ENCODE data around the gene SPTB.

SPTB gene

DNA sequence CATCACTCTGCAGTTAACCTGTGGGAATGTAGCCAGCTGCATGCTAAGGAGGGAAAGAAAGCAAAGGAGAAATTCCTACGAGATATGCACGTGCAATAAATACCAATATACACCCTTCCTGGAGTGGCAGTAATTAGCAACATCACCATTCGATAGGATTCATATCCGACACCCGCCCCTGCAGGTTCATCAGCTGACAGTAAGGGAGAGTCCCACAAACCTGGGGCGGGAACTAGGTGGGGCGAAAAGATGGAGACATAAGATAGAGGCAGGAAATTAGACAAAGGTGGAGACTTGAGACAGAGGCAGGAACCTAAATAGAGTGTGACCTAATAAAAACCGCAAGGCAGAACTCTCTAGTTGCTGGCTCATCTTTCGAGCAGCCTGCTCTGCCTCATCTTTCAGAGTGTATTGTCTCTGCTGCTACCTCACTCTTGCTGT lies 123.9 kb downstream of the SPTB start:
- DNase-seq (ENCODE audit: extremely low read depth in 1 of 2, low read depth in 1 of 2): peak in 1 of 2 donors; percentile 26

DNA sequence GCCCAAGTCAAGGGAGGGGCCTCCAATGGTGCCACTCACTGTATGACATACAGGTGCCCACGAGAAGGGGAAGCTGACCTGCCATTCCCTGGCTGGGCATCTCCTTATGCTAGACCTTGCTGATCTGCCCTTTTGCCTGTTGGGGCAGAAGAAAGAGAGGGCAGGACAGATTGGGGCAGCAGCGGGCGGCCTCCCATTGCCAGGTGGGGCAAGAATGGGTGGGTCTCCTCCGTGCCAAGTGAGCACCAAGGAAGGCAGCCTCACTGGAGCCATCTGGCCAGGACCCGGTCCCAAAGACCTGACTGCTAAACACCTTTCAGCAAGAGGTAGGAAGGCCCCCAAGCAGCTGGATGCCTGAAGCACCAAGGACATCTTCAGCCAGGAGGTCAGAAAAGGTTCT lies 125.0 kb downstream of the SPTB start:
- no peak for DNase-seq (ENCODE audit: extremely low read depth in 1 of 2, low read depth in 1 of 2)

DNA sequence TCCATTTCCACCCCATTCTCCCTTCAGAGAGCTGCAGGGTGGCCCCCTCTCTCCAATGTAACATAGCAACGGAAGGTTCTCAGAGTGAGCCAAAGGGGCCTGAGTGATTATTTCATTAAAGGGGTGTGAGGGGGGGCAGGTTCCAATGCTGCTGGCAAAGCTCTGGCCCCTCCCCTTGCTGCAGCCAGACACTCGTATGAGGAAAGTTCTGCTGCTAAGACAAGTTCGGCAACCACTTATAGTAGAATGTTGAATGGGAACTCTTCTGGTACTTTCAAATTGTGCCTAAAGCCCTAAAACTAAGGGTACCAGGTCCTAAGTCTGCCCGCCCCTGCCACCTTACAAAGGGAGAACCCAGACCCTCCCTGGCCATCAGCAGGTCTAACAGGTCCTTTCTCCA lies 125.7 kb downstream of the SPTB start:
- no peak for DNase-seq (ENCODE audit: extremely low read depth in 1 of 2, low read depth in 1 of 2)

DNA sequence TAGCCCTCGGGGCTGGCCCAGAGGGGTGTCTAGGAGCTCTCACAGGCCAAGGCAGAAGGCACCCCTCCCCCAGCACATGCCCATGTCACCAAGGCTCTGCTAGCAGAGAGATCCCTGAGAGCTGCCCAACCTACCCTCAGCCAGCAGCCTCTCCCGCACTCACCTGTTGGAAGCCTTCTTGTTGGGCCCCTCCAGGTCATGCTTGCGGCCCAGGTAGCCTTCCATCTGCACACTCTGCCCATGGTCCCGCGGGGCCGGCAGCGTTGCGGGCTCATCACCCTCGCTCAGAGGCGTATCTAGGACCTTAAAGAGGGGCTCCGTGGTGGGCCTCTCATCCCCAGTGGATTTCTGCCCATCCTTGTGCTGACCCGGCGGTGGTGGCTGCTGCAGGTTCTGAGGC lies 126.3 kb downstream of the SPTB start:
- no peak for DNase-seq (ENCODE audit: extremely low read depth in 1 of 2, low read depth in 1 of 2)

DNA sequence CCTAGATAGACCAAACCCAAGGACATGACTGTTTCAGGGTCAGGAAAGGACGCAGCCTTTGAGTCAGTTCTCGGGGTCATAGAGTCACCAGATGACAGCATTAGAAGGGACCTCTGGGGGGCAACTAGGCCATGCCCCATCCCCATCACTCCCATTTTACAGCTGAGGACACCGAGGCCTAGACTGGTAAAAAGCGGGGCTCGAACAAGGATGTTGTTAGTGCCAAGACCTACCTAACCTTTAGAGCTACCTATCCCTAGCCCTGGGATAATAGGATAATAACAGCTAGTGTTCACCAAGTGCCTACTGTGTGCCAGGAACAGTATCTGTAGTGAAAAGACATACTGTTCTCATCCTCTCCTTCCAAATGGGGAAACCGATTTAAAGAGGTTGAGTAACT lies 126.8 kb downstream of the SPTB start:
- no peak for DNase-seq (ENCODE audit: extremely low read depth in 1 of 2, low read depth in 1 of 2)

DNA sequence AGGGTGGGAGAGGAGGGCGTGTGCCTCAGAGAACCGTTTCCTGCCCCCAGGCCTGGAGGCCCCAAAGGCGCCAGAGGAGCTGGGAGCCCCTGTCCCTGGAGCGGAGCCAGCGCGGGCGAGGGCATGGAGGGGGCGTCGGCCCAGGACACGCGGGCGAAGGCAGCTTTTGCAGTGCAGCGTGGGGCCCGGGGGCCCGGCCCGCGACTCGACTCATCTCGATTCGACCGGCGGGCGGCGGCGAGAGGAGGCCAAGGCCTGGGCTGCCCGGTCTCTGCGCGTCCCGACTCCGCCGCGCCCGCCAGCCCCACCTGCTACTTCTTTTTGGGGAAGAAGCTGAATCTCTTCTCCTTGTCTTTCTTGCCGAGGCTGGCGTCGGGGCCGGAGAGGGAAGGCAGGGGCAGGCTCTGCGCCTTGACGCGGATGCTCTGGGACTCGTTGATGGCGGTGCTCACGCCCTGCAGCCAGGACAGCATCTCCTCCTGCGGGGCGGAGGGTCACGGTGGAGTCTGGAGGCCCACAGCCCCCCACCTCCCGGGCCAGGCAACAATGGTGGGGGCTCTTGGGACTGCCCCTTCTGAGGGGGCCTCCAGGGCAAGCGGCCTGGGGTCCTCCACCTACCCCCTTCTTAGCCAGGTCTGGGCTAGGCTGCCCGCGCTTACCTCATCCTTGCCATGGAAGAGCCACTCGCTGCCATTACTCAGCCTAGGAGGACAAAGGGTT lies 130.6 kb downstream of the SPTB start:
- DNase-seq (ENCODE audit: extremely low read depth in 1 of 2, low read depth in 1 of 2): no peak

DNA sequence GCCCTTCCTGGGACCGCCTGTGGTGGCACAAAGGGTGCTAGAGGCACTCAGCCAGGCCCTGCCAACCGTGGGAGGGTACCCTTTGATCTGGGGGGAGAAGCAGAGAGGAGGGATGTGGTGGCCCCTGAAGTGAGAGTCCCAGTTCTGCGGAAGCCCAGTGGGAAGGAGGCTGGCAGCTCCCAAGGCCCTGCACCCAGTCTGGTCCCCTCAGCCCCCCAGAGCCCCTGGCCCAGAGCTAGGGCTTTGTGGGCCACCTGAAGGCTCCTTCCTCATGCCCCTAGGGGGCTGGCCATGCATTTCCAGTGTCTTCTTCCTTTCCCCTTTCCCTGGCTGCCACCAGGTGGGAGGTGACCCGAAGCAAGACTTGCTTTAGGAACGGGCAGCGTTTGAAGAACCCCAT lies 131.2 kb downstream of the SPTB start:
- DNase-seq (ENCODE audit: extremely low read depth in 1 of 2, low read depth in 1 of 2): no peak

DNA sequence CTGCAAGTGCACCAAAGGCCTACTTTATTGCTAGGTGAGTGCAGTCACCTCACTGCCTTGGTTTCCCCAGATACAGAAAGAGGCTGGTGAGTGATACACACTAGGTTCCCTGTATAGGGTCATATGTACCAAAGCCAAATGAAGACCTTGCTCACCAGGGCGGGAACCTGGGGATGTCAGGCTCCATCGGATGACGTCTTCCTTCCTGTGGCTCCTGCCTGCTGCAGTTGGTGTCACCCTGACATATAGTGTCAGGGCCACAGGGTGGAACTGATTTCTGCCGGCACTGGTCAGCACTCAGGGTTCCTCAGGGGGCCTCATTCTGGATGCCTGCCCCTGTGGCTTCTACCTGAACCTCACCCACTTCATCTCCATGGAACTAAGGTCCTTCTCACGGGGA lies 132.4 kb downstream of the SPTB start:
- no peak for DNase-seq (ENCODE audit: extremely low read depth in 1 of 2, low read depth in 1 of 2)

DNA sequence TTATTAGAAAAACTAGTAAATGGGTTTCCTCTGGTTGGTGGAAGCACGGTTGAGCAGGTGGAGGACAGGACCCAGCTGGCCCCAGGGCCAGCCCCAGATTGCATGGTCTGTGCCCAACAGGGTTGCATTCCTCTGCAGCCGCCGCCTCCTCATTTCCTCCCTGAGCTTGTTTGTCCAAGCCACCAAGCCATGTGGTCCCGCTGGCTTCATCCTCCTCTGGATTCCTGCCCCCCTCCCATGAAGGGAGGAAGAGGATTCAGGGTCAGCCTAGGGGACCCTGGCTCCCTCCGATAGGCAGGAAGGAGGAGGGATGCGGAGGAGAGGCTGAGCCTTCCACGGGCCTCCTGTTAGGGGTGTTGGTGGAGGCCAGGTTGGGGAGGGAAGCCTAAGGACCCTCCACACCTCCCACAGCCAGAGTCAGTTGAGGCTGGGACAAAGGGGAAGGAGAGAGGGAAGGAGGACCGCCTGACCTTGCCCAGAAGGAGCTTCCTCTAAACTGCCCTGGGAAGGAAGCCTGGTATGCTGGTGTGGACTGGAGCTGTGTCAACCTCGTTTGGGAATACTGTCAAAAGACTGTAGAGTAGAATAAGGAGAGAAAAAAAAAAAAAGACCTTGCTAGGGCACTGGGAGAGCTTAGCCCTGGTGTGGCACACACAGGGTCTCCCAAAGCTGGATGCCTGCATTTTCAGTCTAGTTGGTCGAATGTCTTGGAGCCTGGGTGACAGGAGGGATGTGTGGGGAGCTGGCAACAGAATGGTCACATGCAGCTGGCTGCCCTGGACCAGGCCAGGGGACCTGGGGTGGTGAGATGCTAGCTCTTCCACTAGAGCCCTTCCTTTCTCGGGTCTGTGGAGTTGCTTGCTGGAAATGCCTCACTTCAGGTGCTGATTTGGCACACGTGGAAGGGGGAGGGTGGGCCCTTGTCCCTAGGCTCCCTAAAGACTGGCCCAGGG lies 133.1 kb downstream of the SPTB start:
- DNase-seq (ENCODE audit: extremely low read depth in 1 of 2, low read depth in 1 of 2): no peak

DNA sequence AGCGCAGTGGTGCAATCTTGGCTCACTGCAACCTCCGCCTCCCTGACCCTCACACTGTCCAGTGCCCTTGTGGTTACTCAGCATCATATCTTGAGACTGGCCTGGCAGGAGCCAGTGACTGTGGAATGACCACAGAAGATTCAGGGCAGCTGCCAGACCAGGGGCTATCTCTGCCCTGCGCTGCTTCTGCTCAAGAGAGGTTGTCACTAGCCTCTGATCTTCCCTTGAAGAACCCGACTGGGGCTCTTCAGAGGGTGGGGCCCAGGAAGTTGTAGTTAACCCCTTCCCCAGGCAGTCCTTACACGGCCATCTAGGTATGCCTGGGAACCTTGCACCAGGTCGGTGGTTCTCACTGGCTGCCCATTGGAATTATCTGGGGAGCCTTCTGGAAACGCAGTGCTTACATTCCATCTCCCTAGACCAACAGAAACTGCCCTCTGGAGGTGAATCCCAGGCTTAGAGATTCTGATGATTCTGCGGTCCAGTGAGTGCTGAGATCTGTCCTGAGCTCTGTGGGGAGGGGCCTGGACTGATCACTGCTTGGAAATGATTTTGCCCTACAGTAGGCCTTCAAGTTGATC lies 134.1 kb downstream of the SPTB start:
- DNase-seq (ENCODE audit: extremely low read depth in 1 of 2, low read depth in 1 of 2): no peak

DNA sequence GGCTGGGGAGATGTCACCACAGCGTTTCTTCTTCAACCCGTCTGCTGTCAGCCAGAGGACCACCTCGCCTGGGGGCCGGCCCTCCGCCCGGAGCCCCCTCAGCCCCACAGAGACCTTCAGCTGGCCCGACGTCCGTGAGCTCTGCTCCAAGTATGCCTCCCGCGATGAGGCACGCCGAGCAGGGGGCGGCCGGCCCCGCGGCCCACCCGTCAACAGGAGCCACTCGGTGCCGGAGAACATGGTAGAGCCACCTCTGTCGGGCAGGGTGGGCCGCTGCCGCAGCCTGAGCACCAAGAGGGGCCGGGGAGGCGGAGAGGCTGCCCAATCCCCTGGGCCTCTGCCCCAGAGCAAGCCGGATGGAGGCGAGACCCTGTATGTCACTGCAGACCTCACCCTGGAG lies 136.6 kb downstream of the SPTB start:
- no peak for DNase-seq (ENCODE audit: extremely low read depth in 1 of 2, low read depth in 1 of 2)

DNA sequence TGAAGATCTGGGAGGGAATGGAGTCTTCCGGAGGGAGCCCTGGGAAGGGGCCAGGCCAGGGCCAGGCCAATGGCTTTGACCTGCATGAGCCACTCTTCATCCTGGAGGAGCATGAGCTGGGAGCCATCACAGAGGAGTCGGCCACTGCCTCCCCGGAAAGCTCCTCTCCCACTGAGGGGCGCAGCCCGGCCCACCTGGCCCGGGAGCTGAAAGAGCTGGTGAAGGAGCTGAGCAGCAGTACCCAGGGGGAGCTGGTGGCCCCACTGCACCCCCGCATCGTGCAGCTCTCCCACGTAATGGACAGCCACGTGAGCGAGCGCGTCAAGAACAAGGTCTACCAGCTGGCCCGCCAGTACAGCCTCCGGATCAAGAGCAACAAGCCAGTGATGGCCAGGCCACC lies 137.7 kb downstream of the SPTB start:
- DNase-seq (ENCODE audit: extremely low read depth in 1 of 2, low read depth in 1 of 2): no peak

DNA sequence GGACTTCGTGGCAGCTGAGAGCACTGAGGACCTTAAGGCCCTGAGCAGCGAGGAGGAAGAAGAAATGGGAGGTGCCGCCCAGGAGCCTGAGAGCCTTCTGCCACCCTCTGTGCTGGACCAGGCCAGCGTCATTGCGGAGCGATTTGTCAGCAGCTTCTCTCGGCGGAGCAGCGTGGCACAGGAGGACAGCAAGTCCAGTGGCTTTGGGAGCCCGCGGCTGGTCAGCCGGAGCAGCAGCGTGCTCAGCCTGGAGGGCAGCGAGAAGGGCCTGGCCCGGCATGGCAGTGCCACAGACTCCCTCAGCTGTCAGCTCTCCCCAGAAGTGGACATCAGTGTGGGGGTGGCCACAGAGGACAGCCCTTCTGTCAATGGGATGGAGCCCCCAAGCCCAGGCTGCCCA lies 138.5 kb downstream of the SPTB start:
- no peak for DNase-seq (ENCODE audit: extremely low read depth in 1 of 2, low read depth in 1 of 2)

DNA sequence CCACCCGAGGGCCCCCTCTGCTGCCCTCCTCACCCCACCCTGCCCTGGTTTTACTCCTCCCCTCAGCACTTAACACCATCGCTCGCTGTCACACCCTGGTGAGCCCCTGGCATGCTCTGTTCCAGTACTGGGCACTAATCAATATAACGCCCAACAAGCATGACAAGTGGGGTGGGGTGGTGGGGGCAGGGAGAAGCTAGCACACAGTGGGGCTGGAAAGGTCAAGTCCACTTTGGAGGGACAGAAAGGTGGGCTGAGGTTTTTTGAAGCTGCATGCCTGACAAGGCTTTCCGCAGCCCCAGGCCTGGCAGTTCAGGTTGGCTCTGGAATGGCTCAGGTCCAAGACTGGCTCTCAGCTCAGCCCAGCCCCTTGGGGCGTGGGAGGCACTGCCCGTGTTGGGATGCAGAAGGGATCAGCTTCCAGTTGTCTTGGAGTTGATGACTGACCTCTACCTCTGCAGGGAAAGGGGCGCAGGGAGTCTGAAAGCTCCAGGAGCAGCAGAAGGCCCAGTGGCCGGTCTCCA lies 141.4 kb downstream of the SPTB start:
- no peak for DNase-seq (ENCODE audit: extremely low read depth in 1 of 2, low read depth in 1 of 2)

DNA sequence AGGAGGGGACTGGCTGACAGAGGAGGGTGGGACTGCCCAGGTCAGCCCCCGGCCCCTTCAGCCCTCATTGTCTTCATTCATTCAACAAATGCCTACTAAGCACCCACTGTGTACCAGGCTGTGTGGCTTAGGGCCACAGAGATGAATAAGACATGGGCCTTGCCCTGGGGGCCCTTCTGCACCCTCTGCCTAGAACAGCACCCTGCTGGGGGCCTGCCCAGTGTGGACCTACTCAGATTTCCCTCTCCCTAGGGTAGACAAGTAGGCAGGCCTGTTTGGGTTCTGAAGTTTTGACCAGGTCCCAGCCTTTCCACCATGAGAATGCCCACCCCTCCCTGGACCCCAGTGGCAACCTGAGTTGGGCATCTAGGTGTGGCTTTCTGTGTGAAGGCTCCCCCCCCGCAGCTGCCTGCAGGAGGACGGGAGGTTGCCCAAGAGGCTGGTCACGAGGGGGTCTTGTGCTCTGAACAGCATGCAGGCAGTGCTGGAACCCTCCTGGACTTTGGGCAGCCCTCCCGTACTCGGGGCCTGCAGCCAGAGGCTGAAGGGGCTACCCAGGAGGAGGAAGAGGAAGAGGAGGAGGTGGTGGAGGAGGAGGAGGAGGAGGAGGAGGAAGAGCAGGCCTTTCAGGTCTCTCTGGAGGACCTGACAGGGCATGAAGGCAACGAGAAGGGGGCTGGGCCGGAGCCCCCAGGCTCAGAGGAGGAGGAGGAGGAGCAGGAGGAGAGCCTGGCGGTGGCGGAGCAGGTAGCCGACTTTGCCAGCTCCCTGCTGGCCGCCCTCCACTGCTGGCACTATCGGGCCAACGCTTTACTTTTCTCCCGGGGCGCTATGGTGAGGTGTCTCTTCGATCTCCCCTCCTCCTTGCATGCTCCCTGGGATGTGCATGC lies 142.1 kb downstream of the SPTB start:
- DNase-seq (ENCODE audit: extremely low read depth in 1 of 2, low read depth in 1 of 2): no peak

DNA sequence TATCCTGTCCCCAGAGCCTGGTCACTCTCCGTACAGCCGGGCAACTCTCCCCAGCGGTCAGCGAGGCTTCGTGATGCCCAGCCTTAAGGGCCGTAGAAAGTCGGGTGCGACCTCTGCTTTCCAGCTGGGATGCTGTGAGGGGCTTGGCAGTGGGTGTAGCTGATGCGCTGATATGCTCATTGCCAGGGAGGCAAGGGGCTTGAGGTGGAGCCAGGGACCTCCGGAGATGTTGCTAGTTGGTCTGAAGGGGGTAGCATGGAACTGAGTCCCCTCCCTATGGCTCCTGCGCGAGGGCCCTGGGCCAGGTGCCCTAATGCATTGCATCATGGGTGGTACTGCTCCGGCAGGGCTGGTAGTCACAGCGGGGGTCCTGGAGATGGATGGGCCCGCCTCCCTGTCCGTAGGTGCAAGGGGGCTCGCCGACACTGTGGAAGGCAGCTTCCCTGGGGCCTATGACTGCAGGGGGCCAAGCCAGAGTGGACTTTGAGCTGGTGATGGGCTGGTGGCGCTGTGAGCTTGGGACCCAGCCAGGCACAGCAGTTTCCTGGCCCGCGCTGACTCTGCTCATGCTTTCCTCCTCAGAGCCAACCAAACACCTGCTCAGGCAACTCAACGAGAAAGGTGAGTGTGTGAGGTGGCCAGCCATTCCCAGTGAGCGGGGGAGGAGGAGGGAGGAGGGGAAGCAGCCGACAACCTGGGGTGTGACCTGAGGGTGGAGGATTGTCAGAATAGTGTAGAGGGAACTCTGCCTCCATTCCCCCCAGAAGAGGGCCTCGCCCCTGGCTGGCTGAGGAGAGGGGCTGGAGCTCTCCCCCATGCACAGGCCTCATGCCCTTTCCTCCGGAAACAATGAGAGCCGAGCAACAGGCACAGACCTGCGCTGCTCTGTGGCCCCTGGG lies 143.2 kb downstream of the SPTB start:
- no peak for DNase-seq (ENCODE audit: extremely low read depth in 1 of 2, low read depth in 1 of 2)

DNA sequence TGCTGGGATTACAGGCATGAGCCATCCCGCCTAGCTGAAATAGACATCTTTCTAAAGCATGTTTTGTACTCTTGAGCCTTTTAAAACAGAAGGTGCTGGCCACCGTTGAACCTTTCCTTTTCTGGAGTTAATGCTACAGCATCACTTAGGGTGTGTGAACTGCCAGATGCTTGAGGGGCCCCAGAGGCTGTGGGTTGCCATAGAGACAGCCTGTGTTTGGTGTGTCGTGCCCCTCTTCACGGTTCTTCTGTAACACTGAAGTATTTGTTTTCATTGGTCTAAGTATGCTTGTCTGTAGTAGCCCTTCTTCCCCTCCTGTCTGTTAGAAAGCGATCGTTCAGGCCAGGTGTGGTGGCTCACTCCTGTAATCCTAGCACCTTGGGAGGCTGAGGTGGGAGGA lies 144.7 kb downstream of the SPTB start:
- no peak for DNase-seq (ENCODE audit: extremely low read depth in 1 of 2, low read depth in 1 of 2)

DNA sequence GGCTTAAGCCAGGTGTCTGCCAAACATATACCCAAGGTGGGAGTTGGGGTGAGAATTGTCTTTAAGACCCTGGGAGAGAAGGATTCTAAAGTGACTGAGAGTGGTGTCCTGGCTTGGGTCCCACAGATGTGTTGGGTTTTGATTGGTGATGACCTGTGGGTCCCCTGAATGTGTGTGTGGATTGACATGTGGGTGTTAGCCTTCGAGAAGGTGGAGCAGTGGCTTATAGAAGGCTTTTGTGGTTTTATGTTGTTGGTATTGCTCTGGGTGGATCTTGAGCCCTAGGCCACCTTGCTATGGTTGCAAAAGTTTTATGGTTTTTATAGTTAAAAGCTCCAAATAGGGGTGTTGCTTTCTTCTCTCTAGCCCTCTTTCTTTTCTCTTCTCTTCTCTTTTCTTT lies 145.8 kb downstream of the SPTB start:
- no peak for DNase-seq (ENCODE audit: extremely low read depth in 1 of 2, low read depth in 1 of 2)

DNA sequence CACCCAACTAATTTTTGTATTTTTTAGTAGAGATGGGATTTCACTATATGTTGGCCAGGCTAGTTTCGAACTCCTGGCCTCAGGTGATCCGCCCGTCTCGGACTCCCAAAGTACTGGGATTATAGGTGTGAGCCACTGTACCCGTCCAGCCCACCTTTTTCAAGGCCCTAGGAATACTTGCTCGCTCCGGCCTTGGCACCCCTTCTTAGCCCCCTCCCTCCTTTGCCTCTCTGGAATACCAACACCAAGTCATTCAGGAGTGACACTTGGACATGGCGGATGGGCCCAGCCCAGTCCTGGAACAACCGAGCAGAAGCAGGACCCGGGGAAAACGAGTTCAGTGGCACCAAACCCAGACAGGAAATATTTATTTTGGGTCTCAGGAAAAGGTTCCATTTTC lies 146.4 kb downstream of the SPTB start:
- no peak for DNase-seq (ENCODE audit: extremely low read depth in 1 of 2, low read depth in 1 of 2)
